ENCODE data around the gene ZCCHC7.
A peak's percentile ranks its signal among the peaks of the same experiment; 100 is the strongest.
"Not testable (repeated sequence)": the region's sequence is repeated elsewhere in the genome, so short reads cannot be mapped to it uniquely, and the experiment has no call there.

Gene ZCCHC7

GRCh38 chr9:37164335-37164734, 44.0 kb downstream of the ZCCHC7 start:
- not testable (repeated sequence) for DNase-seq; H2AK5ac ChIP-seq (ENCODE audit: low read length); H3K4me3 ChIP-seq (ENCODE audit: low read depth, low read length); H3K23ac ChIP-seq (ENCODE audit: low read length); H3K79me1 ChIP-seq (ENCODE audit: low read length); H3K36me3 ChIP-seq (ENCODE audit: control insufficient read depth in 1 of 2, insufficient read depth in 2 of 2, low read length in 2 of 2); H3K4me2 ChIP-seq (ENCODE audit: low read length); H2BK12ac ChIP-seq (ENCODE audit: low read length); H4K8ac ChIP-seq (ENCODE audit: low read depth, low read length); H4K91ac ChIP-seq (ENCODE audit: low read depth, low read length); H3K27ac ChIP-seq (ENCODE audit: low read depth, low read length); H2AFZ ChIP-seq (ENCODE audit: insufficient read depth, low read length, poor library complexity); H3K4ac ChIP-seq (ENCODE audit: low read depth, low read length); H4K12ac ChIP-seq (ENCODE audit: low read depth, low read length); H3K79me2 ChIP-seq (ENCODE audit: control insufficient read depth, insufficient read depth, low read length, poor library complexity); H3K27me3 ChIP-seq (ENCODE audit: insufficient read depth, low read length); H3K18ac ChIP-seq (ENCODE audit: low read length); H2BK120ac ChIP-seq (ENCODE audit: insufficient read depth, low read length, poor library complexity); H2BK5ac ChIP-seq (ENCODE audit: low read depth, low read length, poor library complexity); H3K9me3 ChIP-seq (ENCODE audit: insufficient read depth, low read depth, low read length); H3K14ac ChIP-seq (ENCODE audit: low read length); H3K4me1 ChIP-seq (ENCODE audit: control insufficient read depth in 1 of 2, insufficient read depth in 2 of 2, low read length in 2 of 2); H3K9ac ChIP-seq (ENCODE audit: low read length)
- no CpG with 5 or more reads among the region's 4 CpGs for WGBS (ENCODE audit: extremely low coverage, insufficient coverage, insufficient read length)

- H3K14ac ChIP-seq (ENCODE audit: low read length): no peak overlapping the region
- H3K4me3 ChIP-seq (ENCODE audit: low read depth, low read length): no peak overlapping the region
- no peak overlapping the region for H2BK120ac ChIP-seq (ENCODE audit: insufficient read depth, low read length, poor library complexity)
- H4K8ac ChIP-seq (ENCODE audit: low read depth, low read length): no peak overlapping the region
- no peaks in the 10 kb centered on the region for H3K79me2 ChIP-seq (ENCODE audit: control insufficient read depth, insufficient read depth, low read length, poor library complexity)
- no peak overlapping the region for H2BK12ac ChIP-seq (ENCODE audit: low read length)
- no peak overlapping the region for H3K4me2 ChIP-seq (ENCODE audit: low read length)
- peaks cover 0 to 1% of the 10 kb centered on the region in 2 experiments for H3K36me3 ChIP-seq (ENCODE audit: control insufficient read depth in 1 of 2, insufficient read depth in 2 of 2, low read length in 2 of 2)
- no CpG with 5 or more reads among the region's 1 CpG for WGBS (ENCODE audit: extremely low coverage, insufficient coverage, insufficient read length)
- H2BK5ac ChIP-seq (ENCODE audit: low read depth, low read length, poor library complexity): no peak overlapping the region
- H3K79me1 ChIP-seq (ENCODE audit: low read length): no peaks in the 10 kb centered on the region
- H3K23ac ChIP-seq (ENCODE audit: low read length): no peak overlapping the region
- H3K27ac ChIP-seq (ENCODE audit: low read depth, low read length): no peak overlapping the region
- no peaks in the 10 kb centered on the region for H3K27me3 ChIP-seq (ENCODE audit: insufficient read depth, low read length)
- no peak overlapping the region for H4K91ac ChIP-seq (ENCODE audit: low read depth, low read length)
- H2AK5ac ChIP-seq (ENCODE audit: low read length): no peak overlapping the region
- no peak overlapping the region for H2AFZ ChIP-seq (ENCODE audit: insufficient read depth, low read length, poor library complexity)
- no peaks in the 10 kb centered on the region for H3K4me1 ChIP-seq (ENCODE audit: control insufficient read depth in 1 of 2, insufficient read depth in 2 of 2, low read length in 2 of 2)
- H3K4ac ChIP-seq (ENCODE audit: low read depth, low read length): no peak overlapping the region
- H4K12ac ChIP-seq (ENCODE audit: low read depth, low read length): no peak overlapping the region
- no peak for DNase-seq
- H3K9me3 ChIP-seq (ENCODE audit: insufficient read depth, low read depth, low read length): no peaks in the 10 kb centered on the region
- H3K9ac ChIP-seq (ENCODE audit: low read length): no peak overlapping the region
- no peak overlapping the region for H3K18ac ChIP-seq (ENCODE audit: low read length)
Measured at GRCh38 chr9:37165644-37166043, 45.3 kb downstream of the ZCCHC7 start.

DNA sequence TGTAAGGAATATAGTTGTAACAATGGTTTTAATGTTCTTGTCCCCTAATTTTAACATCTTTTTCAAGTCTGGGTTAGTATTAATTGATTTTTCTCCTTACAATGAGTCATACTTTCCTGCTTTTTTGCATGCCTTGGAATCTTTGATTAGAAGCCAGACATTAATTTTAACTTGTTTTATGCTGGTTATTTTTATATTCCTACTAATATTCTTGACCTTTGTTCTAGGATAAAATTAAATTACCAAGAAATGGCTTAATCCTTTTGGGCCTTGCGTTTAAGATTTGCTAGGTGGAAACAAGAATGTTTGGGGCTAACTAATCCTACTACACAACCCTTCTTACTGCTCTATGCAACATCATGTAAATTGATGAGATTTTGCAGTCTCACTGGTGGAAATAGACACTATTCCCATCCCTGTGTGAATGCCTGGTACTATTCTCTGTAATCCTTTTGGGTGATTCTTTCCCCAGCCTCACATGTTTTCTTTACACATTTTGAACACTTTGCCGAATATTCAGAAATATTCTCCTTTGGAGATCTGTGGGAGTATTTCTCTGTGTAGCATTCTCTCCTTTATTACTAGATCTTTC, 47.2 kb downstream of the ZCCHC7 start:
- Histone ChIP-seq H2AK5ac (ENCODE audit: low read length) (no peak overlapping the region), H3K27ac (ENCODE audit: low read depth, low read length) (no peak overlapping the region), H3K79me2 (ENCODE audit: control insufficient read depth, insufficient read depth, low read length, poor library complexity) (no peaks in the 10 kb centered on the region), H2BK120ac (ENCODE audit: insufficient read depth, low read length, poor library complexity) (no peak overlapping the region), H3K9ac (ENCODE audit: low read length) (no peak overlapping the region), H2AFZ (ENCODE audit: insufficient read depth, low read length, poor library complexity) (no peak overlapping the region), H3K27me3 (ENCODE audit: insufficient read depth, low read length) (no peaks in the 10 kb centered on the region), H3K4me1 (ENCODE audit: control insufficient read depth in 1 of 2, insufficient read depth in 2 of 2, low read length in 2 of 2) (no peaks in the 10 kb centered on the region), H3K23ac (ENCODE audit: low read length) (no peak overlapping the region), H3K4me3 (ENCODE audit: low read depth, low read length) (no peak overlapping the region), H4K8ac (ENCODE audit: low read depth, low read length) (no peak overlapping the region), H3K18ac (ENCODE audit: low read length) (no peak overlapping the region), H4K91ac (ENCODE audit: low read depth, low read length) (no peak overlapping the region), H2BK12ac (ENCODE audit: low read length) (no peak overlapping the region), H2BK5ac (ENCODE audit: low read depth, low read length, poor library complexity) (no peak overlapping the region), H3K9me3 (ENCODE audit: insufficient read depth, low read depth, low read length) (no peaks in the 10 kb centered on the region), H4K12ac (ENCODE audit: low read depth, low read length) (no peak overlapping the region), H3K36me3 (ENCODE audit: control insufficient read depth in 1 of 2, insufficient read depth in 2 of 2, low read length in 2 of 2) (no peaks in the 10 kb centered on the region), H3K79me1 (ENCODE audit: low read length) (no peaks in the 10 kb centered on the region), H3K4me2 (ENCODE audit: low read length) (no peak overlapping the region), H3K14ac (ENCODE audit: low read length) (no peak overlapping the region), H3K4ac (ENCODE audit: low read depth, low read length) (no peak overlapping the region)
- no CpG with 5 or more reads among the region's 2 CpGs for WGBS (ENCODE audit: extremely low coverage, insufficient coverage, insufficient read length)
- DNase-seq: no peak

GRCh38 chr9:37172557-37172956, 52.2 kb downstream of the ZCCHC7 start:
- no peaks in the 10 kb centered on the region for H3K9me3 ChIP-seq (ENCODE audit: insufficient read depth, low read depth, low read length)
- no peaks in the 10 kb centered on the region for H3K4me1 ChIP-seq (ENCODE audit: control insufficient read depth in 1 of 2, insufficient read depth in 2 of 2, low read length in 2 of 2)
- peak; percentile 82 to 94 for DNase-seq
- peak overlapping the region; percentile 10 for H3K23ac ChIP-seq (ENCODE audit: low read length)
- H2BK5ac ChIP-seq (ENCODE audit: low read depth, low read length, poor library complexity): no peak overlapping the region
- no CpG with 5 or more reads among the region's 4 CpGs for WGBS (ENCODE audit: extremely low coverage, insufficient coverage, insufficient read length)
- no peak overlapping the region for H2BK12ac ChIP-seq (ENCODE audit: low read length)
- peaks cover 0 to 2% of the 10 kb centered on the region in 2 experiments for H3K36me3 ChIP-seq (ENCODE audit: control insufficient read depth in 1 of 2, insufficient read depth in 2 of 2, low read length in 2 of 2)
- no peak overlapping the region for H4K12ac ChIP-seq (ENCODE audit: low read depth, low read length)
- no peak overlapping the region for H3K27ac ChIP-seq (ENCODE audit: low read depth, low read length)
- H3K18ac ChIP-seq (ENCODE audit: low read length): peak overlapping the region; percentile 7
- no peak overlapping the region for H3K9ac ChIP-seq (ENCODE audit: low read length)
- no peak overlapping the region for H4K91ac ChIP-seq (ENCODE audit: low read depth, low read length)
- no peak overlapping the region for H3K14ac ChIP-seq (ENCODE audit: low read length)
- no peak overlapping the region for H2BK120ac ChIP-seq (ENCODE audit: insufficient read depth, low read length, poor library complexity)
- no peaks in the 10 kb centered on the region for H3K79me1 ChIP-seq (ENCODE audit: low read length)
- no peak overlapping the region for H3K4ac ChIP-seq (ENCODE audit: low read depth, low read length)
- no peaks in the 10 kb centered on the region for H3K79me2 ChIP-seq (ENCODE audit: control insufficient read depth, insufficient read depth, low read length, poor library complexity)
- H3K4me3 ChIP-seq (ENCODE audit: low read depth, low read length): no peak overlapping the region
- H4K8ac ChIP-seq (ENCODE audit: low read depth, low read length): no peak overlapping the region
- H2AFZ ChIP-seq (ENCODE audit: insufficient read depth, low read length, poor library complexity): no peak overlapping the region
- no peak overlapping the region for H3K4me2 ChIP-seq (ENCODE audit: low read length)
- H2AK5ac ChIP-seq (ENCODE audit: low read length): no peak overlapping the region
- no peaks in the 10 kb centered on the region for H3K27me3 ChIP-seq (ENCODE audit: insufficient read depth, low read length)

Measured in trophoblast cell (in vitro differentiated cells and primary cell).